Measurements from ENCODE around the gene STEAP4.
"Not testable (repeated sequence)": the region's sequence is repeated elsewhere in the genome, so short reads cannot be mapped to it uniquely, and the experiment has no call there.

The STEAP4 gene

GRCh38 chr7:88260719-88261118, 46.0 kb downstream of the STEAP4 start:
- no peak for DNase-seq (ENCODE audit: low read depth)
- no peak overlapping the region for H3K4me3 ChIP-seq (ENCODE audit: low read length)
- no peak for TF ChIP-seq CTCF (conservative IDR thresholded peaks at IDR 0.05; ENCODE audit: low read depth, low read length)

- no peak for DNase-seq (ENCODE audit: low read depth)
- no peak for TF ChIP-seq CTCF (conservative IDR thresholded peaks at IDR 0.05; ENCODE audit: low read depth, low read length)
- H3K4me3 ChIP-seq (ENCODE audit: low read length), result no peak overlapping the region
These were observed 46.9 kb downstream of the STEAP4 start for GRCh38 chr7:88259656-88260380.

GRCh38 chr7:88258296-88258695, 48.4 kb downstream of the STEAP4 start:
- not testable (repeated sequence) for H3K4me3 ChIP-seq (ENCODE audit: low read length); DNase-seq (ENCODE audit: low read depth)

- TF ChIP-seq CTCF (conservative IDR thresholded peaks at IDR 0.05; ENCODE audit: low read depth, low read length), result no peak
- DNase-seq (ENCODE audit: low read depth), result no peak
- H3K4me3 ChIP-seq (ENCODE audit: low read length), result no peak overlapping the region
These were observed 49.8 kb downstream of the STEAP4 start for GRCh38 chr7:88256906-88257305.

GRCh38 chr7:88254721-88255424, 51.8 kb downstream of the STEAP4 start:
- DNase-seq (ENCODE audit: low read depth), result peak; percentile 19
- no peak for TF ChIP-seq CTCF (conservative IDR thresholded peaks at IDR 0.05; ENCODE audit: low read depth, low read length)
- H3K4me3 ChIP-seq (ENCODE audit: low read length), result no peak overlapping the region

GRCh38 chr7:88253640-88254039, 53.1 kb downstream of the STEAP4 start:
- no peak for TF ChIP-seq CTCF (conservative IDR thresholded peaks at IDR 0.05; ENCODE audit: low read depth, low read length)
- DNase-seq (ENCODE audit: low read depth), result no peak
- H3K4me3 ChIP-seq (ENCODE audit: low read length), result no peak overlapping the region

- H3K4me3 ChIP-seq (ENCODE audit: low read length), result no peak overlapping the region
- no peak for DNase-seq (ENCODE audit: low read depth)
- TF ChIP-seq CTCF (conservative IDR thresholded peaks at IDR 0.05; ENCODE audit: low read depth, low read length), result no peak
These were observed 62.4 kb downstream of the STEAP4 start for GRCh38 chr7:88244258-88244657.
